HCT116 (cell line): Measurements from ENCODE around the gene KDSR. TPM values are rescaled to one million over a fixed set of nuclear protein-coding genes. Genes with fewer than 3 reads are reported as not detected.

Source experiments
- ATAC-seq: fragments of 200-7000 bp; cut with Tn5 transposase; 2 replicates; pipeline ENCODE4 v1.9.1; 2020; ENCODE audit warnings: mild to moderate bottlenecking, moderate library complexity
- BruUV-seq: library from RNA; stranded (reverse); fragments of 400-500 nt; replicated peaks from 2 replicates; lab custom pipeline; 2021; lab: Mats Ljungman, UMichigan
- CTCF ChIA-PET: fragments of 300-600 bp; sonication (Branson Sonifier 250); formaldehyde crosslinking; loops from one replicate; lab custom pipeline; 2021; ENCODE audit warnings: antibody characterized with exemption; lab: Charles Lee
- POLR2A ChIA-PET: fragments of 300-600, 350-600 bp; sonication (Branson Sonifier 250); formaldehyde crosslinking; loops from one replicate; lab custom pipeline; 2021; ENCODE audit warnings: antibody characterized with exemption; lab: Charles Lee
- RAD21 ChIA-PET, 2 experiments: fragments of 300-600 bp; sonication (Branson Sonifier 250); formaldehyde crosslinking; loops; one replicate each; lab custom pipeline; 2023; ENCODE audit warnings: low total read pairs in 2 of 2; ENCODE audit not compliant: uncharacterized antibody in 2 of 2, unreplicated experiment in 2 of 2, low non-redundant PET in 1 of 2; lab: Charles Lee
- DNase-seq: peaks from one replicate; pipeline ENCODE4 v3.0.0-alpha.2; 2010; ENCODE audit warnings: low read depth, low spot score
- H2AFZ ChIP-seq: fragments of 200-600 bp; shearing (Covaris generic), sonication (generic); 2 replicates; pipeline ENCODE4 v1.6.1; 2017; ENCODE audit warnings: low read depth, mixed run types, mixed read lengths, antibody characterized with exemption, low read length; ENCODE audit not compliant: poor library complexity, severe bottlenecking
- H3K27ac ChIP-seq: 2 replicates; pipeline ENCODE4 v1.5.1; 2012; ENCODE audit warnings: low read depth, low read length
- H3K27me3 ChIP-seq: fragments of 200-600 bp; sonication (generic); 2 replicates; pipeline ENCODE4 v1.6.1; 2016; ENCODE audit warnings: mixed run types, low read length, mixed read lengths; ENCODE audit not compliant: insufficient read depth
- H3K36me3 ChIP-seq, 2 experiments: fragments of 200-500 bp in 1 of 2; fragments of 200-600 bp in 1 of 2; sonication (Bioruptor generic) in 1 of 2; sonication (generic) in 1 of 2; 2 replicates each; pipeline versions ENCODE4 v1.5.1 to v1.6.1; 2014 to 2016; ENCODE audit warnings: low read length in 2 of 2, inconsistent platforms in 1 of 2, mixed read lengths in 1 of 2, mixed run types in 1 of 2; ENCODE audit not compliant: insufficient read depth in 2 of 2, control insufficient read depth in 1 of 2
- H3K4me1 ChIP-seq, 2 experiments: fragments of 200-600 bp in 1 of 2; sonication (generic) in 1 of 2; 2 replicates each; pipeline versions ENCODE4 v1.5.1 to v1.6.1; 2012 to 2017; ENCODE audit warnings: low read length in 2 of 2, inconsistent platforms in 1 of 2, mild to moderate bottlenecking in 1 of 2, mixed read lengths in 1 of 2, mixed run types in 1 of 2, moderate library complexity in 1 of 2; ENCODE audit not compliant: insufficient read depth in 2 of 2, control insufficient read depth in 1 of 2
- H3K4me2 ChIP-seq: fragments of 200-600 bp; sonication (generic); 2 replicates; pipeline ENCODE4 v1.6.1; 2017; ENCODE audit warnings: mixed run types, low read length, mixed read lengths
- H3K4me3 ChIP-seq, 2 experiments: fragments of 200-600 bp in 1 of 2; sonication (generic) in 1 of 2; replicated peaks in 1 of 2; 2 replicates each; pipeline ENCODE4 v1.5.1; 2011 to 2016; ENCODE audit warnings: low read length in 2 of 2, control low read depth in 1 of 2, low read depth in 1 of 2, mild to moderate bottlenecking in 1 of 2, mixed read lengths in 1 of 2, mixed run types in 1 of 2
- H3K79me2 ChIP-seq: fragments of 200-600 bp; sonication (generic); 2 replicates; pipeline ENCODE4 v1.6.1; 2017; ENCODE audit warnings: mild to moderate bottlenecking, mixed run types, low read length, moderate library complexity, mixed read lengths; ENCODE audit not compliant: insufficient read depth
- H3K9ac ChIP-seq: fragments of 200-600 bp; sonication (generic); 2 replicates; pipeline ENCODE4 v1.6.1; 2016; ENCODE audit warnings: low read length, mixed read lengths
- H3K9me2 ChIP-seq: fragments of 200-600 bp; sonication (generic), shearing (Covaris generic); 2 replicates; pipeline ENCODE4 v1.6.1; 2017; ENCODE audit warnings: mixed run types, mild to moderate bottlenecking, moderate library complexity; ENCODE audit not compliant: insufficient read depth
- H3K9me3 ChIP-seq, 2 experiments: fragments of 200-500 bp in 1 of 2; fragments of 200-600 bp in 1 of 2; sonication (Bioruptor generic) in 1 of 2; sonication (generic) in 1 of 2; 2 replicates each; pipeline ENCODE4 v1.6.1; 2014 to 2017; ENCODE audit warnings: low read length in 2 of 2, mixed read lengths in 2 of 2, inconsistent platforms in 1 of 2, low read depth in 1 of 2, mild to moderate bottlenecking in 1 of 2, mixed run types in 1 of 2, moderate library complexity in 1 of 2; ENCODE audit not compliant: control insufficient read depth in 1 of 2, insufficient read depth in 1 of 2
- H4K20me1 ChIP-seq: fragments of 200-600 bp; sonication (generic), shearing (Covaris generic); 2 replicates; pipeline ENCODE4 v1.6.1; 2017; ENCODE audit warnings: mixed run types, mild to moderate bottlenecking, moderate library complexity; ENCODE audit not compliant: insufficient read depth
- ATF3 ChIP-seq: IDR thresholded peaks from 2 replicates; pipeline ENCODE4 v1.6.1; 2012
- CBX3 ChIP-seq: IDR thresholded peaks from 2 replicates; pipeline ENCODE4 v1.6.1; 2012; ENCODE audit warnings: low read depth
- CEBPB ChIP-seq: IDR thresholded peaks from 2 replicates; pipeline ENCODE4 v1.6.1; 2012; ENCODE audit warnings: low read depth
- EZH2 ChIP-seq: fragments of 200-600 bp; sonication (generic); IDR thresholded peaks from 2 replicates; pipeline ENCODE4 v1.6.1; 2017; ENCODE audit warnings: antibody characterized with exemption, mixed run types
- EZH2phosphoT487 ChIP-seq: fragments of 200-600 bp; IDR thresholded peaks from 2 replicates; pipeline ENCODE4 v1.6.1; 2018; ENCODE audit warnings: antibody characterized with exemption, borderline replicate concordance
- FOSL1 ChIP-seq: IDR thresholded peaks from 2 replicates; pipeline ENCODE4 v1.6.1; 2012; ENCODE audit warnings: low read depth
- JUND ChIP-seq: IDR thresholded peaks from 2 replicates; pipeline ENCODE4 v1.6.1; 2012
- MAX ChIP-seq: IDR thresholded peaks from 2 replicates; pipeline ENCODE4 v1.6.1; 2012
- RAD21 ChIP-seq: IDR thresholded peaks from 2 replicates; pipeline ENCODE4 v1.6.1; 2012; ENCODE audit warnings: low read depth, mild to moderate bottlenecking
- REST ChIP-seq: IDR thresholded peaks from 2 replicates; pipeline ENCODE4 v1.6.1; 2012; ENCODE audit warnings: low read depth
- SIN3A ChIP-seq: IDR thresholded peaks from 2 replicates; pipeline ENCODE4 v1.6.1; 2012; ENCODE audit warnings: low read depth
- SRF ChIP-seq: IDR thresholded peaks from 2 replicates; pipeline ENCODE4 v1.6.1; 2012; ENCODE audit warnings: low read depth
- ZFX ChIP-seq: fragments of 450-650 bp; IDR thresholded peaks from 2 replicates; pipeline ENCODE4 v1.6.1; 2017
- ZNF274 ChIP-seq: fragments of 200-500 bp; sonication (Bioruptor generic); IDR thresholded peaks from 2 replicates; pipeline ENCODE4 v1.6.1; 2014; ENCODE audit warnings: mild to moderate bottlenecking, low read depth, low read length, inconsistent platforms
- intact Hi-C: fragments of 100-400 bp; cut with micrococcal nuclease; formaldehyde crosslinking; loops from 2 replicates; pipeline ENCODE4 v1.10.0; 2022
- total RNA-seq: library from RNA; stranded (reverse); gene quantifications from one replicate; pipeline ENCODE4 v1.2.1, GENCODE V29; 2021; ENCODE audit not compliant: unreplicated experiment
- TF ChIP-seq, protein P1 (sequence below), 3 experiments: fragments of 200-600 bp in 1 of 3; sonication (generic) in 1 of 3; IDR thresholded peaks in 2 of 3; conservative IDR thresholded peaks in 1 of 3; 2 replicates each; pipeline ENCODE4 v1.5.1; 2012 to 2017; ENCODE audit warnings: low read depth in 2 of 3, low read length in 2 of 3, antibody characterized with exemption in 1 of 3, borderline replicate concordance in 1 of 3, control low read depth in 1 of 3, mild to moderate bottlenecking in 1 of 3, mixed read lengths in 1 of 3, mixed run types in 1 of 3, moderate library complexity in 1 of 3; ENCODE audit not compliant: insufficient read depth in 1 of 3
- TF ChIP-seq, protein P2 (sequence below): IDR thresholded peaks from 2 replicates; pipeline ENCODE4 v1.6.1; 2011; ENCODE audit warnings: mild to moderate bottlenecking, low read length, moderate library complexity; ENCODE audit not compliant: insufficient replicate concordance; ENCODE audit errors: extremely low read depth

The KDSR gene
- total RNA-seq, 1 experiment from 2014 or later = 68.6 TPM

- ATAC-seq = no peak
- no peak overlapping the region for H3K4me2 ChIP-seq
- RAD21 ChIA-PET = no interaction called here
- no peak overlapping the region for H3K27ac ChIP-seq
- H3K27me3 ChIP-seq = no peaks in the 10 kb centered on the region
- H3K36me3 ChIP-seq = 0 out of 4 replicates have a peak, but pooled peaks cover 0 to 5% of the 10 kb centered on the region in 2 experiments
- no peak overlapping the region for H3K9ac ChIP-seq
- DNase-seq = no peak
- POLR2A ChIA-PET = no interaction called here
- no peaks in the 10 kb centered on the region for H3K4me1 ChIP-seq
- H3K79me2 ChIP-seq = no peaks in the 10 kb centered on the region
- H4K20me1 ChIP-seq = no peaks in the 10 kb centered on the region
- TF ChIP-seq SIN3A = no peak
- no peak for TF ChIP-seq CEBPB
- TF ChIP-seq EZH2phosphoT487 = no peak
- TF ChIP-seq FOSL1 = no peak
- TF ChIP-seq CBX3 = no peak
- no peak for TF ChIP-seq EZH2
- no peak for TF ChIP-seq MAX
- no peak for TF ChIP-seq ZNF274
- no peak for TF ChIP-seq JUND
- no peak for TF ChIP-seq ATF3
- TF ChIP-seq ZFX = no peak
- TF ChIP-seq, protein P1, sequence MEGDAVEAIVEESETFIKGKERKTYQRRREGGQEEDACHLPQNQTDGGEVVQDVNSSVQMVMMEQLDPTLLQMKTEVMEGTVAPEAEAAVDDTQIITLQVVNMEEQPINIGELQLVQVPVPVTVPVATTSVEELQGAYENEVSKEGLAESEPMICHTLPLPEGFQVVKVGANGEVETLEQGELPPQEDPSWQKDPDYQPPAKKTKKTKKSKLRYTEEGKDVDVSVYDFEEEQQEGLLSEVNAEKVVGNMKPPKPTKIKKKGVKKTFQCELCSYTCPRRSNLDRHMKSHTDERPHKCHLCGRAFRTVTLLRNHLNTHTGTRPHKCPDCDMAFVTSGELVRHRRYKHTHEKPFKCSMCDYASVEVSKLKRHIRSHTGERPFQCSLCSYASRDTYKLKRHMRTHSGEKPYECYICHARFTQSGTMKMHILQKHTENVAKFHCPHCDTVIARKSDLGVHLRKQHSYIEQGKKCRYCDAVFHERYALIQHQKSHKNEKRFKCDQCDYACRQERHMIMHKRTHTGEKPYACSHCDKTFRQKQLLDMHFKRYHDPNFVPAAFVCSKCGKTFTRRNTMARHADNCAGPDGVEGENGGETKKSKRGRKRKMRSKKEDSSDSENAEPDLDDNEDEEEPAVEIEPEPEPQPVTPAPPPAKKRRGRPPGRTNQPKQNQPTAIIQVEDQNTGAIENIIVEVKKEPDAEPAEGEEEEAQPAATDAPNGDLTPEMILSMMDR (IDR thresholded peaks at IDR 0.05 in 2 of 3, conservative IDR thresholded peaks at IDR 0.05 in 1 of 3; ENCODE audit: borderline replicate concordance in 1 of 3, insufficient read depth in 1 of 3, low read depth in 2 of 3, low read length in 2 of 3) = no peak
- TF ChIP-seq RAD21 = no peak
- TF ChIP-seq SRF = no peak
- no peak for TF ChIP-seq REST
- TF ChIP-seq, protein P2, sequence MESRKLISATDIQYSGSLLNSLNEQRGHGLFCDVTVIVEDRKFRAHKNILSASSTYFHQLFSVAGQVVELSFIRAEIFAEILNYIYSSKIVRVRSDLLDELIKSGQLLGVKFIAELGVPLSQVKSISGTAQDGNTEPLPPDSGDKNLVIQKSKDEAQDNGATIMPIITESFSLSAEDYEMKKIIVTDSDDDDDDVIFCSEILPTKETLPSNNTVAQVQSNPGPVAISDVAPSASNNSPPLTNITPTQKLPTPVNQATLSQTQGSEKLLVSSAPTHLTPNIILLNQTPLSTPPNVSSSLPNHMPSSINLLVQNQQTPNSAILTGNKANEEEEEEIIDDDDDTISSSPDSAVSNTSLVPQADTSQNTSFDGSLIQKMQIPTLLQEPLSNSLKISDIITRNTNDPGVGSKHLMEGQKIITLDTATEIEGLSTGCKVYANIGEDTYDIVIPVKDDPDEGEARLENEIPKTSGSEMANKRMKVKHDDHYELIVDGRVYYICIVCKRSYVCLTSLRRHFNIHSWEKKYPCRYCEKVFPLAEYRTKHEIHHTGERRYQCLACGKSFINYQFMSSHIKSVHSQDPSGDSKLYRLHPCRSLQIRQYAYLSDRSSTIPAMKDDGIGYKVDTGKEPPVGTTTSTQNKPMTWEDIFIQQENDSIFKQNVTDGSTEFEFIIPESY = no peak
- no peaks in the 10 kb centered on the region for H3K9me2 ChIP-seq
- H3K4me3 ChIP-seq = no peak overlapping the region
- intact Hi-C loops = no loop called here
- H3K9me3 ChIP-seq = no peaks in the 10 kb centered on the region
- CTCF ChIA-PET = no interaction called here
- BruUV-seq = no TSS peak
- no peak overlapping the region for H2AFZ ChIP-seq
These were observed 15.8 kb upstream of the KDSR start for GRCh38 chr18:63382843-63383242.
